ENCODE measurements around the gene SLC16A12. TPM values are rescaled to one million over a fixed set of nuclear protein-coding genes. Genes with fewer than 3 reads are reported as not detected.
"Not testable (repeated sequence)": the region's sequence is repeated elsewhere in the genome, so short reads cannot be mapped to it uniquely, and the experiment has no call there.

The SLC16A12 gene
- total and polyA plus RNA-seq, 2 of the 4 experiments (the other 2 are of a cell fraction): 1.4 to 1.6 TPM

DNA sequence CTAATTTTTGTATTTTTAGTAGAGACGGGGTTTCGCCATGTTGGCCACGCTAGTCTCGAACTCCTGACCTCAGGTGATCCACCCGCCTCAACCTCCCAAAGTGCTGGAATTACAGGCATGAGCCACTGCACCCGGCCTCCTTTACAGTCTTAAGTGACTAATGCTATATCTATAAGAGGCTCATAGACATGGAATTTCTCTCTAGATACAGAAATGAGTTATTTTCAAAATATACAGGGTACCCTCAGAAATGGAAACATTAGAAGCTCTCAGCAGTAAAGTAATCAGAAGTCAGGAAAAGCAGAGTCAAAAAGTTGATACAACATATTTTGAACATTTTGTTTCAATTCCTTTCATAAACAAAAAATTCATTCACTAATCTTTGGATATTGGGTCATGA is 5.7 kb downstream of the SLC16A12 start:
- H3K14ac ChIP-seq (replicated peaks; ENCODE audit: low read depth, low read length); H2BK120ac ChIP-seq (ENCODE audit: low read depth, low read length); H4K20me1 ChIP-seq (ENCODE audit: insufficient read depth, low read length); dilution Hi-C loops (cut with HindIII; ENCODE audit: low sequenced_read_pairs, unreplicated experiment); H2BK15ac ChIP-seq (ENCODE audit: low read depth, low read length); H3K18ac ChIP-seq (ENCODE audit: low read depth, low read length); H3K9me3 ChIP-seq (ENCODE audit: control insufficient read depth, insufficient read depth, low read length); H2BK20ac ChIP-seq (ENCODE audit: low read depth, low read length); H3K36me3 ChIP-seq (ENCODE audit: control insufficient read depth, insufficient read depth, low read length); H3K4me3 ChIP-seq (ENCODE audit: insufficient read depth, low read depth, low read length); in situ Hi-C loops (cut with MboI; ENCODE audit: low sequenced_read_pairs); H3K4ac ChIP-seq (ENCODE audit: low read depth, low read length); H4K91ac ChIP-seq (ENCODE audit: insufficient read depth, low read depth, low read length); H4K8ac ChIP-seq (ENCODE audit: low read depth in 2 of 2, low read length in 2 of 2); H2AFZ ChIP-seq (replicated peaks; ENCODE audit: low read length, poor library complexity); H3K9ac ChIP-seq (ENCODE audit: low read depth, low read length); H3K56ac ChIP-seq (ENCODE audit: extremely low read depth, insufficient read depth, low read length); H3K79me1 ChIP-seq (ENCODE audit: low read depth in 1 of 2, low read length in 2 of 2); H3K4me1 ChIP-seq (ENCODE audit: control insufficient read depth, insufficient read depth, low read length); POLR2A ChIA-PET (ENCODE audit: unreplicated experiment); intact Hi-C loops (cut with micrococcal nuclease); H3K23ac ChIP-seq (ENCODE audit: low read depth, low read length); H2AK5ac ChIP-seq (ENCODE audit: low read depth, low read length); CTCF ChIA-PET; H4K5ac ChIP-seq (ENCODE audit: low read depth, low read length); H3K9me1 ChIP-seq (ENCODE audit: insufficient read depth, low read length); H3K27me3 ChIP-seq (ENCODE audit: control insufficient read depth, insufficient read depth, low read length); H2AK9ac ChIP-seq (replicated peaks; ENCODE audit: low read depth, low read length, poor library complexity); BruUV-seq (replicated peaks): not testable (repeated sequence)
- peak; percentile 97 for ATAC-seq (ENCODE audit: low read depth)
- TF ChIP-seq BHLHE40 (IDR thresholded peaks at IDR 0.05; ENCODE audit: low read depth, low read length): peak; percentile 37; the same call in 1 of the 2 replicates
- peak overlapping the region; percentile 89 for H2BK5ac ChIP-seq (ENCODE audit: low read depth, low read length, poor library complexity, severe bottlenecking)
- DNase-seq: peak; percentile 89
- peak overlapping the region; percentile 42; the same call in 1 of the 2 replicates for H3K4me2 ChIP-seq (ENCODE audit: low read depth, low read length)
- no CpG with 5 or more reads among the region's 6 CpGs for WGBS, 2 experiments (ENCODE audit: extremely low coverage in 2 of 2, insufficient read length in 1 of 2)
- peak overlapping the region; percentile 48; the same call in 1 of the 2 replicates for H3K27ac ChIP-seq (ENCODE audit: insufficient read depth, low read length)

Data from IMR-90 (cell line).